Activated CD8-positive, alpha-beta T cell treated with anti-CD3 and anti-CD28 coated beads, Interleukin-2, amount 10 ng/mL, durations not matched to agents 7 days and 5 days (primary cell): Measurements from ENCODE around the gene MCM9. TPM values are rescaled to one million over a fixed set of nuclear protein-coding genes. Genes with fewer than 3 reads are reported as not detected.
"Not testable (repeated sequence)": the region's sequence is repeated elsewhere in the genome, so short reads cannot be mapped to it uniquely, and the experiment has no call there.

Experiments used
- ATAC-seq: fragments of 150-1000 bp; cut with Tn5 transposase; one replicate; pipeline ENCODE4 v1.10.0; 2021; ENCODE audit warnings: moderate library complexity
- CTCF ChIA-PET: fragments of 350-600 bp; sonication (Branson Sonifier 250); formaldehyde crosslinking; loops from one replicate; lab custom pipeline; 2021; ENCODE audit warnings: antibody characterized with exemption; lab: Charles Lee
- POLR2A ChIA-PET: fragments of 350-600 bp; sonication (Branson Sonifier 250); formaldehyde crosslinking; loops from one replicate; lab custom pipeline; 2021; ENCODE audit warnings: antibody characterized with exemption; lab: Charles Lee
- DNase-seq: peaks from one replicate; pipeline ENCODE4 v3.0.0-alpha.2; 2020
- H3K27ac Mint-ChIP-seq: one replicate; pipeline ENCODE4 v1.8.0; 2021; ENCODE audit warnings: mild to moderate bottlenecking, mixed read lengths
- H3K27me3 Mint-ChIP-seq: one replicate; pipeline ENCODE4 v1.8.0; 2021; ENCODE audit warnings: low read depth, mixed read lengths
- H3K36me3 Mint-ChIP-seq: one replicate; pipeline ENCODE4 v1.8.0; 2021; ENCODE audit warnings: low read depth, mixed read lengths
- H3K4me1 Mint-ChIP-seq: one replicate; pipeline ENCODE4 v1.8.0; 2021; ENCODE audit warnings: low read depth, mixed read lengths
- H3K4me3 Mint-ChIP-seq: one replicate; pipeline ENCODE4 v1.8.0; 2021; ENCODE audit warnings: mild to moderate bottlenecking, mixed read lengths
- H3K9me3 Mint-ChIP-seq: one replicate; pipeline ENCODE4 v1.8.0; 2022; ENCODE audit warnings: mixed read lengths; ENCODE audit not compliant: insufficient read depth
- total RNA-seq, 2 experiments: library from RNA; stranded (reverse); gene quantifications; one replicate each; pipeline ENCODE4 v1.2.3, GENCODE V29; 2021

MCM9 gene
- total RNA-seq, 2 experiments from 2014 or later = 18.1 to 18.8 TPM

DNA sequence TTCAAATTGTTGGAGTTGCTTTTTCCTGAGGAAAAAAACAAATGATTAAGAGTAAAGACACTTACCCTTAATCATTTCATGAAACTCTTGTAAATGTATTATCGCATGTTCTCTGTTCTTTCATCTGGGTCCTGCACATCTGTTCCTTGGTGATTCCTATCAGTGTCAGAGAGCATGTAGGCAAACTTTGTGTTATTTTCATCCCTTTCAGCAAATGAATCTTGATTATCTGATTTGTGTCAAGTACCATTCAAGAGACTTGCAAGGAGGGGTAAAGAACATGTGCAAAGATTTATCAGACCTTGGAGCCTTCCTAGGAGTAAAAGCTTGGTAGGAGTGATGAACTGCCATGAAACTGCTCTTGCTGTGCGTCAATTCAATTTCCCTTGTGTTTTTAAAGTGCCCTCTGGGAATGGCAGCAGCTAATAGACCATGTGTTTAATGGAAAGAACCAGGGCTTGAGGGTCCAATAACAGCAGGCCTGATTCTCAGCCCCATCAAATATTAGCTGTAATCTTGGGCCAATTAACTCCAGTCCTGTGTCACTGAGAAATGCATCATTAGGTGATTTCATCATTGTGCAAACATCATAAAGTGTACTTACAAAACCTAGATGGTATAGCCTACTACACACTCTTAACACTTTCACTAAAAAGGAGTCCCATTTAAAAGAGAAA is 164.7 kb downstream of the MCM9 start:
- ATAC-seq (no peak), DNase-seq (no peak)
- Mint-ChIP-seq H3K27me3 (no peaks in the 10 kb centered on the region), H3K36me3 (no peaks in the 10 kb centered on the region), H3K27ac (no peak overlapping the region), H3K9me3 (no peaks in the 10 kb centered on the region), H3K4me1 (peaks cover 15% of the 10 kb centered on the region), H3K4me3 (no peak overlapping the region)
- ChIA-PET CTCF (interaction anchor here (0.7 to 2.3 kb wide), 6 partner anchors 9 to 205 kb away, joined by 3 to 6 read pairs (median 4); no protein-coding TSS in a partner anchor), POLR2A (interaction anchor here (2.1 to 2.6 kb wide), 2 partner anchors 60 to 61 kb away, joined by 5 to 16 read pairs; no protein-coding TSS in a partner anchor)

- Mint-ChIP-seq H3K4me3 (no peak overlapping the region), H3K9me3 (no peaks in the 10 kb centered on the region), H3K36me3 (no peaks in the 10 kb centered on the region), H3K27ac (peak overlapping the region; percentile 62), H3K4me1 (peaks cover 15% of the 10 kb centered on the region), H3K27me3 (no peaks in the 10 kb centered on the region)
- ChIA-PET CTCF (interaction anchor here (0.6 to 2.3 kb wide), 9 partner anchors 11 to 204 kb away, joined by 3 to 9 read pairs (median 3); no protein-coding TSS in a partner anchor), POLR2A (interaction anchor here (0.6 to 2.1 kb wide), 4 partner anchors 15 to 118 kb away, joined by 3 to 8 read pairs (median 4); partner anchors contain the start of gene CEP85L)
- ATAC-seq (peak; percentile 73), DNase-seq (peak; percentile 44)
Measured at GRCh38 chr6:118768904-118769325, 166.0 kb downstream of the MCM9 start.

- H3K36me3 Mint-ChIP-seq = no peaks in the 10 kb centered on the region
- POLR2A ChIA-PET = interaction anchor here (0.6 to 2.1 kb wide), 5 partner anchors 15 to 160 kb away, joined by 3 to 8 read pairs (median 4); partner anchors contain the start of gene CEP85L
- no peaks in the 10 kb centered on the region for H3K27me3 Mint-ChIP-seq
- H3K4me1 Mint-ChIP-seq = peaks cover 15% of the 10 kb centered on the region
- DNase-seq (no peak), ATAC-seq (no peak)
- H3K9me3 Mint-ChIP-seq = no peaks in the 10 kb centered on the region
- CTCF ChIA-PET = interaction anchor here (0.6 to 2.3 kb wide), 10 partner anchors 8 to 203 kb away, joined by 3 to 9 read pairs (median 4); no protein-coding TSS in a partner anchor
- H3K27ac Mint-ChIP-seq = peak overlapping the region; percentile 62
- no peak overlapping the region for H3K4me3 Mint-ChIP-seq
Measured at GRCh38 chr6:118768441-118768840, 166.5 kb downstream of the MCM9 start.

GRCh38 chr6:118765316-118765715 is 169.6 kb downstream of the MCM9 start:
- H3K4me3 Mint-ChIP-seq, ATAC-seq, POLR2A ChIA-PET, H3K9me3 Mint-ChIP-seq, H3K27me3 Mint-ChIP-seq, DNase-seq, H3K27ac Mint-ChIP-seq, H3K36me3 Mint-ChIP-seq: not testable (repeated sequence)
- CTCF ChIA-PET = interaction anchor here (0.9 to 1.1 kb wide), 3 partner anchors 11 to 56 kb away, joined by 3 read pairs; no protein-coding TSS in a partner anchor
- H3K4me1 Mint-ChIP-seq = peaks cover 15% of the 10 kb centered on the region

GRCh38 chr6:118764766-118765165 is 170.2 kb downstream of the MCM9 start:
- Mint-ChIP-seq H3K27me3 (no peaks in the 10 kb centered on the region), H3K4me3 (no peak overlapping the region), H3K36me3 (no peaks in the 10 kb centered on the region), H3K9me3 (no peaks in the 10 kb centered on the region), H3K4me1 (peaks cover 15% of the 10 kb centered on the region), H3K27ac (no peak overlapping the region)
- ChIA-PET CTCF (interaction anchor here (0.9 kb wide), 1 partner anchor 56 kb away, joined by 3 read pairs; no protein-coding TSS in a partner anchor), POLR2A (no interaction called here)
- DNase-seq (no peak), ATAC-seq (no peak)

Other genes starting within 250 kb of the MCM9 start
- gene ASF1A, start 41.0 kb downstream of the MCM9 start, total RNA-seq = 10 to 100 TPM; 49.4 to 51.1 TPM
- gene FAM184A, start 143.5 kb upstream of the MCM9 start, total RNA-seq = 1 to 10 TPM; 2.2 to 2.7 TPM